ENCODE measurements around the gene NAT16. TPM values are rescaled to one million over a fixed set of nuclear protein-coding genes. Genes with fewer than 3 reads are reported as not detected.

Gene NAT16
- total and polyA plus RNA-seq, 10 of the 15 experiments (the other 5 are each of a cell fraction or from before 2014, with no cell fraction given): not detected

- no peak for TF ChIP-seq ZNF687 (IDR thresholded peaks at IDR 0.05)
- TF ChIP-seq CEBPB (IDR thresholded peaks at IDR 0.05; ENCODE audit: borderline replicate concordance in 1 of 2, low read depth in 2 of 2, low read length in 2 of 2): no peak
- TF ChIP-seq ZNF24 (IDR thresholded peaks at IDR 0.05): no peak
- no peak for TF ChIP-seq MYB (IDR thresholded peaks at IDR 0.05; ENCODE audit: borderline replicate concordance, low read depth, low read length)
- no peak for TF ChIP-seq RUNX3 (IDR thresholded peaks at IDR 0.05; ENCODE audit: low read length)
- TF ChIP-seq IKZF2 (IDR thresholded peaks at IDR 0.05): no peak
- TF ChIP-seq HCFC1 (IDR thresholded peaks at IDR 0.05; ENCODE audit: low read length): no peak
- TF ChIP-seq SUZ12 (IDR thresholded peaks at IDR 0.05; ENCODE audit: unreplicated experiment): no peak
- TF ChIP-seq ETV6 (conservative IDR thresholded peaks at IDR 0.05 in 1 of 2, IDR thresholded peaks at IDR 0.05 in 1 of 2; ENCODE audit: borderline replicate concordance in 1 of 2, low read depth in 1 of 2): no peak
- TF ChIP-seq TCF12 (IDR thresholded peaks at IDR 0.05; ENCODE audit: low read depth, low read length): no peak
- TF ChIP-seq ZBED1 (IDR thresholded peaks at IDR 0.05; ENCODE audit: borderline replicate concordance): no peak
- TF ChIP-seq ZNF592 (IDR thresholded peaks at IDR 0.05): no peak
- no peak for TF ChIP-seq CBX3 (IDR thresholded peaks at IDR 0.05; ENCODE audit: borderline replicate concordance, low read depth)
- TF ChIP-seq ZNF622 (IDR thresholded peaks at IDR 0.05): no peak
Measured at GRCh38 chr7:101208794-101209193, 28.7 kb upstream of the NAT16 start (continued).

Data from GM12878 (cell line).